ENCODE results near the gene TGM4.

Gene TGM4

DNA sequence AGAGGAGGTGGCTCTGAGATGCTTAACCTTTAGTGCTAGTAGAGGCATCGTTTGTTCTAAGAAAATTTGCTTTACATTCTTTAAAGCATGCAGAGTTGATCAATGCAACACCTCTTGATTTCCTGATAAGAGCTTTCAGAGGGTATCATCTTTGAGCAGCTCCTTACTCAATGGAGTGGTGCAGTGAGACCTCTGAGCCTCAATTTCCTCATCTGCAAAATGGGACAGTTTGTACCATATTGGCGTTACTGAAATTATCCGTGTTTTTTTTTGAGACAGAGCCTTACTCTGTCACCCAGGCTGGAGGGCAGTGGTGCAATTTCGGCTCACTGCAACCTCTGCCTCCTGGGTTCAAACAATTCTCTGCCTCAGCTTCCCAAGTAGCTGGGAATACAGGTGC lies 14.3 kb upstream of the TGM4 start:
- Histone ChIP-seq H3K36me3 (peaks cover 3% of the 10 kb centered on the region; the same call in 1 of the 2 replicates), H3K4me3 (ENCODE audit: low read depth, low read length) (no peak overlapping the region), H3K27ac (no peak overlapping the region), H3K27me3 (ENCODE audit: insufficient read depth, low read depth, severe bottlenecking) (no peaks in the 10 kb centered on the region), H3K9me3 (ENCODE audit: severe bottlenecking) (no peaks in the 10 kb centered on the region)
- DNase-seq: no peak
- TF ChIP-seq, protein P1, sequence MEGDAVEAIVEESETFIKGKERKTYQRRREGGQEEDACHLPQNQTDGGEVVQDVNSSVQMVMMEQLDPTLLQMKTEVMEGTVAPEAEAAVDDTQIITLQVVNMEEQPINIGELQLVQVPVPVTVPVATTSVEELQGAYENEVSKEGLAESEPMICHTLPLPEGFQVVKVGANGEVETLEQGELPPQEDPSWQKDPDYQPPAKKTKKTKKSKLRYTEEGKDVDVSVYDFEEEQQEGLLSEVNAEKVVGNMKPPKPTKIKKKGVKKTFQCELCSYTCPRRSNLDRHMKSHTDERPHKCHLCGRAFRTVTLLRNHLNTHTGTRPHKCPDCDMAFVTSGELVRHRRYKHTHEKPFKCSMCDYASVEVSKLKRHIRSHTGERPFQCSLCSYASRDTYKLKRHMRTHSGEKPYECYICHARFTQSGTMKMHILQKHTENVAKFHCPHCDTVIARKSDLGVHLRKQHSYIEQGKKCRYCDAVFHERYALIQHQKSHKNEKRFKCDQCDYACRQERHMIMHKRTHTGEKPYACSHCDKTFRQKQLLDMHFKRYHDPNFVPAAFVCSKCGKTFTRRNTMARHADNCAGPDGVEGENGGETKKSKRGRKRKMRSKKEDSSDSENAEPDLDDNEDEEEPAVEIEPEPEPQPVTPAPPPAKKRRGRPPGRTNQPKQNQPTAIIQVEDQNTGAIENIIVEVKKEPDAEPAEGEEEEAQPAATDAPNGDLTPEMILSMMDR (IDR thresholded peaks at IDR 0.05; ENCODE audit: low read depth, low read length): no peak

DNA sequence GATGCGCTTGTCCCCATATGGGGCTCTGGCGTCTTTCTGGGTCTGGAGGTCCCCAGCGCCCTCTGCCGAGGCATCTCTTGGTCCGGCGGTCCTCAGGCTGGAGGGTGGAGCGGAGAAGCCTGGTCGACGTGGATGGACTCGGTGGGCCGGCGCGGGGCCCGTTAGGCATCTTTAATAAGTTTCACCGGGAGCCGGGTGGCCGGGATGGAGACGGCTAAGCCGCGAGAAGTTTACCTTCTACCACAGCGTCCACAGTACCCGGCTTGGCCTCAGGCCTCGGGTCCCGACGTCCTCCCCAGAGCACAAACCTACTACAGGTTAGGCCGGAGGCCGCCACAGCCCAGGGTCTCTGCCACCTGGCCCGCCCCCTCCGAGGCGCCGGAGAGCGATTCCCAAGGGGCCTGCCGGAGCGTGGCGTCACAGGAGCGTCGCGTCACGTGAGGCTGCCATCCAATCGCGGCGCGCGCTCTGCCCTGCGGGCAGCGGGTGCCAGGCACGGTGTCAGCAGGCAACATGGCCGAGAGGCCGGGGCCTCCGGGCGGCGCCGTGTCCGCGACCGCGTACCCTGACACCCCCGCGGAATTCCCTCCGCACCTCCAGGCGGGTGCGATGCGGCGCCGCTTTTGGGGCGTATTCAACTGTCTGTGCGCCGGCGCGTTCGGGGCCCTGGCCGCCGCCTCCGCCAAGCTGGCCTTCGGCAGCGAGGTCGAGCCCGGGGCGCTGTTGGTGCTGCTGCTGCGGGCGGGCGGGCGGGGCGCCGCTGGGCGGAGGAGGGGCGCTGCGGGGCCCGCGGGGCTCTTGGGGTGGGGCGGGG lies 12.8 kb upstream of the TGM4 start, which contains the start of gene TMEM42:
TMEM42 (plus strand) TSS at position 501 of the 814 bp plus-strand sequence; CDS start at position 514, 13 bp downstream.
- Histone ChIP-seq H3K4me3 (ENCODE audit: low read depth, low read length) (peak within 1 kb of the TSS; percentile 76), H3K36me3 (peaks cover 3% of the 10 kb centered on the region; the same call in 1 of the 2 replicates), H3K9me3 (ENCODE audit: severe bottlenecking) (no peaks in the 10 kb centered on the region), H3K27ac (peak within 1 kb of the TSS; percentile 82), H3K27me3 (ENCODE audit: insufficient read depth, low read depth, severe bottlenecking) (no peaks in the 10 kb centered on the region)
- TF ChIP-seq, protein P1 (IDR thresholded peaks at IDR 0.05; ENCODE audit: low read depth, low read length): 0 out of 2 replicates have a peak, but pooled peaks have one; percentile 34
- peak; percentile 94 for DNase-seq

DNA sequence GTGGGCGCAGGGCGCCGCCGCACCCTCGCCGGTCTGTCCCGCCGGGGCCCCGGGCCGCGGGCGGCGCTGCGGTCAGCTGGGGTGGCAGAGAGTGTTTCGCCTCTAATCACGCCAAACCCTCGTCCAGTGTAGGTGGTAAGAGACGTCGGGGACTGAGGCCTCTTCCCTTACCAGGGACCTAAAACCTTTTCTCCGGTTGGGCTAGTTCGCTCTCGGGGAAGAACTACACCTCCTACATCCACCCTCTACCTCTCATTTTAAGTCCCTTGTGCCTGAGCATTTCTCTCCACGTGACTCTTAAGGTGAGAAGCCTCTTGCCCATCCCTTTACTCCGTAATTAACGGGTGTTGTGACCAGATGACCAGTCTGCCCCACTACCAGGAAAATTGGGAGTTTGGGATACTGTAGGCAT lies 12.2 kb upstream of the TGM4 start:
- no peaks in the 10 kb centered on the region for H3K9me3 ChIP-seq (ENCODE audit: severe bottlenecking)
- TF ChIP-seq, protein P1 (IDR thresholded peaks at IDR 0.05; ENCODE audit: low read depth, low read length): no peak
- no peaks in the 10 kb centered on the region for H3K27me3 ChIP-seq (ENCODE audit: insufficient read depth, low read depth, severe bottlenecking)
- peak overlapping the region; percentile 51 for H3K27ac ChIP-seq
- DNase-seq: peak; percentile 18
- H3K4me3 ChIP-seq (ENCODE audit: low read depth, low read length): peak overlapping the region; percentile 76
- H3K36me3 ChIP-seq: peaks cover 4% of the 10 kb centered on the region

DNA sequence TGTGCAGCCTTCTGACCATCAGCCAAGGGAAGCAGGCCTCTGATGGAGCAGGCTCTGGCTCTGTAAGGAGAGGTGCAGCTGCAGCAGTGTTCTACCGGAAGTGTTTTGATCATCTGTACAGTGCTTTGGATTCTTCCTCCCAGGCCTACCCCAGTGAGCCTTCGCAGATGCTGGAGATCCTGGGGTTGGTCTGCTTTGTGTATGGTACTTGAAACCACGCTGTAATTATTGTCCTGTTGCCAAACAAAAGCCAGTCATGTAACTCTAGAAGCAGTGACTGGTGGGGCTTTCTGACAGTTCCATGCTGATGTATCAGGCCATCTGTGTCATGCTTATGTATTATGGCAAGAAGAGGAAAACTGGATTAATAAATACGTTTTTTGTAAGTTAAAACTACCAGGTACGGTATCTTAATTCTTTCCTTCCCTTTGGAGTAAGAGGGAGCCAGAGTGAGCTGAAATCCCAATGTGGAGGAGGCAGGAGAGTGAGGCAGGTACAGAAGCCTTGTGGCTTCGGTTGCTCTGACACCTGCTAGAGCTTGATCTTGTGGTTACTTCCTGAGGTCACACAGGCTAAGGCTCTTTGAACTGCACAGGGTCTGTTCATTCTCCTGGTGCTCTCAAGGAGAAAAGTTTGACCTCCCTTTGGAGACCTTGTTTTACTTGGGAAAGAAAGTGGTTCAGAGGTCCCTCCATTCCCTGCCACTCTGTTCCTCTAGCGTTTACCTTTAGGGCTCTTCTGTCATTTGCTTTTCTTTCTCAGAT lies 9.0 kb upstream of the TGM4 start:
- Histone ChIP-seq H3K27ac (no peak overlapping the region), H3K27me3 (ENCODE audit: insufficient read depth, low read depth, severe bottlenecking) (no peaks in the 10 kb centered on the region), H3K9me3 (ENCODE audit: severe bottlenecking) (no peaks in the 10 kb centered on the region), H3K36me3 (peaks cover 3% of the 10 kb centered on the region; the same call in 1 of the 2 replicates), H3K4me3 (ENCODE audit: low read depth, low read length) (no peak overlapping the region)
- TF ChIP-seq, protein P1 (IDR thresholded peaks at IDR 0.05; ENCODE audit: low read depth, low read length): no peak
- DNase-seq: no peak

DNA sequence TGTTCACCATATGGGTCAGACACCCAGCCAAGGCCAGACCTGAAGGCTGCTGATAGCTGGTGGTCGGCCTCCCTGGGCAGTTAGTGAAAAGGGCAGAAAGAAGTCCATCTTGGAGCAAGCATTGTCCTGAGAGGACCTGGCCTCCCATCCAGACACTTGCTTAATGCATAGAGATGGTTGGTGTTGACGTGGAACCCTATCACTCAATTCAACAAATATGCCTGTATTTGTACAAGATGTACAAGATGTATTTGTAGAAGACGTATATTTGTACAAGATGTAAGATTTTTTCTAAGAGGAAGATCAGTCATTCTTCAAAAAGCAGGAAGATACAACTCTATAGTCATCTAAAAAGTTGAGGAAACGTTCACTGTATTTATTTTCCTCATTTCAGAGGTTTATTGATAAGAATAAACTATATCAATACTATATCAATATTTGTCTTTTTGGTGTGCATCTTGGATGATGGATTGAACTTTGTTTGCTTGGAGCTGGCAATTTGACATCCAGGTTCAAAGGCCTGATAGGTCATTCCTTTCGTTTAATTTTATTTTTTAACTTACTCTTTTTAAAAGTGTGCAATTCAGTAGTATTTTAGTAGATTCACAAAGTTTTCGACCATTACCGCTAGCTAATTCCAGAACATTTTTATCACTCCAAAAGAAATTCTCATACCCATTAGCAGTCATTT lies 6.8 kb upstream of the TGM4 start:
- TF ChIP-seq, protein P1 (IDR thresholded peaks at IDR 0.05; ENCODE audit: low read depth, low read length): no peak
- Histone ChIP-seq H3K36me3 (peaks cover 3% of the 10 kb centered on the region; the same call in 1 of the 2 replicates), H3K4me3 (ENCODE audit: low read depth, low read length) (no peak overlapping the region), H3K27ac (no peak overlapping the region), H3K9me3 (ENCODE audit: severe bottlenecking) (no peaks in the 10 kb centered on the region), H3K27me3 (ENCODE audit: insufficient read depth, low read depth, severe bottlenecking) (no peaks in the 10 kb centered on the region)
- no peak for DNase-seq

All from WERI-Rb-1 (cell line).